CD14-positive monocyte (primary cell): ENCODE results near the gene DUS1L. TPM values are rescaled to one million over a fixed set of nuclear protein-coding genes. Genes with fewer than 3 reads are reported as not detected.

ENCODE experiments used
- DNase-seq, 3 donors: peaks; one replicate each; pipeline ENCODE4 v3.0.0-alpha.2; 2011 to 2022
- H2AFZ ChIP-seq: 2 replicates; pipeline ENCODE4 v1.6.0; 2012; ENCODE audit warnings: mild to moderate bottlenecking, low read depth, low read length, inconsistent platforms; ENCODE audit not compliant: insufficient read depth, poor library complexity, severe bottlenecking
- H3K27ac ChIP-seq, 2 donors: 1 replicate in 1 of 2; 2 replicates in 1 of 2; pipeline ENCODE4 v1.5.1; 2012 to 2013; ENCODE audit warnings: low read length in 2 of 2, control low read depth in 1 of 2, inconsistent platforms in 1 of 2, low read depth in 1 of 2, mild to moderate bottlenecking in 1 of 2
- H3K27me3 ChIP-seq, 2 donors: one replicate each; pipeline versions ENCODE4 v1.6.0 to v1.6.1; 2011 to 2013; ENCODE audit warnings: low read length in 2 of 2; ENCODE audit not compliant: control insufficient read depth in 2 of 2, insufficient read depth in 2 of 2
- H3K36me3 ChIP-seq, 2 donors: replicated peaks in 1 of 2; 1 replicate in 1 of 2; 2 replicates in 1 of 2; pipeline versions ENCODE4 v1.5.1 to v1.6.1; 2012 to 2013; ENCODE audit warnings: low read length in 2 of 2, control low read depth in 1 of 2, inconsistent platforms in 1 of 2, mild to moderate bottlenecking in 1 of 2; ENCODE audit not compliant: insufficient read depth in 2 of 2, control insufficient read depth in 1 of 2
- H3K4me1 ChIP-seq, 2 donors: 1 replicate in 1 of 2; 2 replicates in 1 of 2; pipeline versions ENCODE4 v1.5.1 to v1.6.1; 2012 to 2013; ENCODE audit warnings: low read length in 2 of 2, control low read depth in 1 of 2, inconsistent platforms in 1 of 2, mild to moderate bottlenecking in 1 of 2, moderate library complexity in 1 of 2; ENCODE audit not compliant: insufficient read depth in 2 of 2, control insufficient read depth in 1 of 2
- H3K4me2 ChIP-seq: replicated peaks from 2 replicates; pipeline ENCODE3; 2012; ENCODE audit warnings: low read length, moderate library complexity, mild to moderate bottlenecking; ENCODE audit not compliant: poor library complexity, severe bottlenecking; ENCODE audit errors: extremely low read depth
- H3K4me3 ChIP-seq, 3 experiments: fragments of 200-600 bp in 1 of 3; sonication (generic) in 1 of 3; replicated peaks in 1 of 3; 1 replicate in 2 of 3; 2 replicates in 1 of 3; pipeline ENCODE4 v1.5.1; 2011 to 2013; ENCODE audit warnings: low read length in 3 of 3, mild to moderate bottlenecking in 3 of 3, control low read depth in 2 of 3, low read depth in 2 of 3, inconsistent platforms in 1 of 3, moderate library complexity in 1 of 3
- H3K79me2 ChIP-seq: 2 replicates; pipeline ENCODE4 v1.6.0; 2012; ENCODE audit warnings: mild to moderate bottlenecking, control low read depth, inconsistent platforms, low read length, moderate library complexity; ENCODE audit not compliant: insufficient read depth
- H3K9ac ChIP-seq: 2 replicates; pipeline ENCODE4 v1.6.0; 2017; ENCODE audit warnings: low read length, mild to moderate bottlenecking; ENCODE audit not compliant: insufficient read depth, poor library complexity, severe bottlenecking
- H3K9me3 ChIP-seq, 2 donors: replicated peaks in 1 of 2; 1 replicate in 1 of 2; 2 replicates in 1 of 2; pipeline versions ENCODE4 v1.5.1 to v1.6.1; 2012 to 2013; ENCODE audit warnings: low read length in 2 of 2, control low read depth in 1 of 2; ENCODE audit not compliant: control insufficient read depth in 1 of 2, insufficient read depth in 1 of 2
- H4K20me1 ChIP-seq: 2 replicates; pipeline ENCODE4 v1.6.0; 2012; ENCODE audit warnings: mild to moderate bottlenecking, low read length, control low read depth, moderate library complexity; ENCODE audit not compliant: insufficient read depth
- H3K27ac Mint-ChIP-seq, 7 donors: one replicate each; pipeline ENCODE4 v1.8.0; 2020; ENCODE audit warnings: mild to moderate bottlenecking in 7 of 7, mixed read lengths in 7 of 7, moderate library complexity in 6 of 7, inconsistent platforms in 2 of 7
- H3K27me3 Mint-ChIP-seq, 3 donors: one replicate each; pipeline ENCODE4 v1.8.0; 2021 to 2022; ENCODE audit warnings: low read depth in 3 of 3, mild to moderate bottlenecking in 3 of 3, mixed read lengths in 3 of 3, moderate library complexity in 3 of 3, inconsistent platforms in 1 of 3
- H3K36me3 Mint-ChIP-seq, 2 donors: one replicate each; pipeline ENCODE4 v1.8.0; 2020; ENCODE audit warnings: mixed read lengths in 2 of 2, inconsistent platforms in 1 of 2, mild to moderate bottlenecking in 1 of 2
- H3K4me1 Mint-ChIP-seq: one replicate; pipeline ENCODE4 v1.8.0; 2020; ENCODE audit warnings: mild to moderate bottlenecking, mixed read lengths
- H3K4me3 Mint-ChIP-seq, 2 donors: one replicate each; pipeline ENCODE4 v1.8.0; 2020; ENCODE audit warnings: mild to moderate bottlenecking in 2 of 2, mixed read lengths in 2 of 2, moderate library complexity in 1 of 2
- H3K9me3 Mint-ChIP-seq, 7 donors: one replicate each; pipeline ENCODE4 v1.8.0; 2020 to 2022; ENCODE audit warnings: mixed read lengths in 7 of 7, mild to moderate bottlenecking in 6 of 7, moderate library complexity in 6 of 7, inconsistent platforms in 2 of 7
- WGBS: methylation state at CpG from one replicate; pipeline ENCODE4 v1.1.5; 2013; ENCODE audit warnings: missing lambda C conversion rate; ENCODE audit not compliant: insufficient coverage; 5-methylcytosine and 5-hydroxymethylcytosine counted together
- intact Hi-C, 2 donors: fragments of 100-400 bp; cut with micrococcal nuclease; formaldehyde crosslinking; loops; one replicate each; pipeline versions ENCODE4 v1.15.0 to v1.15.1; 2023
- polyA plus RNA-seq, 3 donors: library from polyadenylated mRNA; depleted of rRNA in 1 of 3; unstranded in 2 of 3; stranded (reverse) in 1 of 3; fragments of 300-500 nt in 2 of 3; fragments of >200 nt in 1 of 3; fragmentation: Illumina TruSeq in 2 of 3; gene quantifications; 1 replicate in 2 of 3; 2 replicates in 1 of 3; pipeline ENCODE4 v1.2.3, GENCODE V29; 2012 to 2021
- TF ChIP-seq, protein P1 (sequence below): fragments of 200-600 bp; IDR thresholded peaks from one replicate; pipeline ENCODE4 v1.8.0; 2022; ENCODE audit warnings: antibody characterized with exemption, mild to moderate bottlenecking

Gene DUS1L
- polyA plus RNA-seq, 3 donors: 23.9 to 175 (median 47.6) TPM

GRCh38 chr17:82049521-82049971 is 16.1 kb downstream of the DUS1L start:
- intact Hi-C loops: no loop called here

GRCh38 chr17:82049106-82049505 is 16.5 kb downstream of the DUS1L start:
- no peak overlapping the region for H3K4me3 Mint-ChIP-seq
- no peaks in the 10 kb centered on the region for H3K9me3 Mint-ChIP-seq
- 95% methylated on average over 5 of the region's 8 CpGs for WGBS
- peaks cover 24% of the 10 kb centered on the region for H3K79me2 ChIP-seq
- H3K27me3 ChIP-seq: no peaks in the 10 kb centered on the region
- H3K27ac Mint-ChIP-seq: no peak overlapping the region
- intact Hi-C loops: no loop called here
- peaks cover 28 to 37% of the 10 kb centered on the region in 2 donors for H3K36me3 ChIP-seq
- DNase-seq: no peak
- H3K4me3 ChIP-seq: no peak overlapping the region
- no peak overlapping the region for H3K27ac ChIP-seq
- no peak overlapping the region for H3K9ac ChIP-seq
- peaks cover 19% of the 10 kb centered on the region for H4K20me1 ChIP-seq
- H3K27me3 Mint-ChIP-seq: no peaks in the 10 kb centered on the region
- H3K36me3 Mint-ChIP-seq: peaks cover 17 to 45% of the 10 kb centered on the region in 2 donors
- TF ChIP-seq, protein P1, sequence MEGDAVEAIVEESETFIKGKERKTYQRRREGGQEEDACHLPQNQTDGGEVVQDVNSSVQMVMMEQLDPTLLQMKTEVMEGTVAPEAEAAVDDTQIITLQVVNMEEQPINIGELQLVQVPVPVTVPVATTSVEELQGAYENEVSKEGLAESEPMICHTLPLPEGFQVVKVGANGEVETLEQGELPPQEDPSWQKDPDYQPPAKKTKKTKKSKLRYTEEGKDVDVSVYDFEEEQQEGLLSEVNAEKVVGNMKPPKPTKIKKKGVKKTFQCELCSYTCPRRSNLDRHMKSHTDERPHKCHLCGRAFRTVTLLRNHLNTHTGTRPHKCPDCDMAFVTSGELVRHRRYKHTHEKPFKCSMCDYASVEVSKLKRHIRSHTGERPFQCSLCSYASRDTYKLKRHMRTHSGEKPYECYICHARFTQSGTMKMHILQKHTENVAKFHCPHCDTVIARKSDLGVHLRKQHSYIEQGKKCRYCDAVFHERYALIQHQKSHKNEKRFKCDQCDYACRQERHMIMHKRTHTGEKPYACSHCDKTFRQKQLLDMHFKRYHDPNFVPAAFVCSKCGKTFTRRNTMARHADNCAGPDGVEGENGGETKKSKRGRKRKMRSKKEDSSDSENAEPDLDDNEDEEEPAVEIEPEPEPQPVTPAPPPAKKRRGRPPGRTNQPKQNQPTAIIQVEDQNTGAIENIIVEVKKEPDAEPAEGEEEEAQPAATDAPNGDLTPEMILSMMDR: no peak
- H3K9me3 ChIP-seq: no peaks in the 10 kb centered on the region
- no peak overlapping the region for H2AFZ ChIP-seq
- H3K4me1 Mint-ChIP-seq: peaks cover 19% of the 10 kb centered on the region
- H3K4me1 ChIP-seq: peaks cover 20 to 29% of the 10 kb centered on the region in 2 donors
- no peak overlapping the region for H3K4me2 ChIP-seq

More at GRCh38 chr17:82049521-82049971, 16.1 kb downstream of the DUS1L start:
- Histone ChIP-seq H4K20me1 (peaks cover 23% of the 10 kb centered on the region), H3K79me2 (peaks cover 24% of the 10 kb centered on the region), H3K4me3 (no peak overlapping the region), H3K27me3 (no peaks in the 10 kb centered on the region), H3K4me1 (peaks cover 20 to 29% of the 10 kb centered on the region in 2 donors), H2AFZ (no peak overlapping the region), H3K4me2 (no peak overlapping the region), H3K27ac (no peak overlapping the region), H3K9ac (no peak overlapping the region), H3K9me3 (no peaks in the 10 kb centered on the region), H3K36me3 (peaks cover 33 to 42% of the 10 kb centered on the region in 2 donors)
- DNase-seq: no peak
- no peak overlapping the region for H3K4me3 Mint-ChIP-seq
- H3K4me1 Mint-ChIP-seq: peaks cover 19% of the 10 kb centered on the region
- TF ChIP-seq, protein P1: no peak
- H3K36me3 Mint-ChIP-seq: peaks cover 19 to 49% of the 10 kb centered on the region in 2 donors
- H3K9me3 Mint-ChIP-seq: no peaks in the 10 kb centered on the region
- H3K27ac Mint-ChIP-seq: no peak overlapping the region
- no peaks in the 10 kb centered on the region for H3K27me3 Mint-ChIP-seq
- 97% methylated on average over 11 of the region's 16 CpGs for WGBS
